Neural crest cell (in vitro differentiated cells): ENCODE results near the gene ABHD13. TPM values are rescaled to one million over a fixed set of nuclear protein-coding genes. Genes with fewer than 3 reads are reported as not detected.

Experiments used
- DNase-seq: peaks from one replicate; pipeline ENCODE4 v3.0.0; 2021; ENCODE audit warnings: low read depth, mixed read lengths, low spot score
- H3K27ac Mint-ChIP-seq: one replicate; pipeline ENCODE4 v1.8.0; 2021; ENCODE audit warnings: mild to moderate bottlenecking, mixed read lengths; ENCODE audit not compliant: unreplicated experiment
- H3K27me3 Mint-ChIP-seq: 2 replicates; pipeline ENCODE4 v1.8.0; 2021; ENCODE audit warnings: low read depth, mild to moderate bottlenecking, mixed read lengths
- H3K36me3 Mint-ChIP-seq: 2 replicates; pipeline ENCODE4 v1.8.0; 2021; ENCODE audit warnings: low read depth, mild to moderate bottlenecking, mixed read lengths
- H3K4me1 Mint-ChIP-seq: 2 replicates; pipeline ENCODE4 v1.8.0; 2021; ENCODE audit warnings: mixed read lengths
- H3K4me3 Mint-ChIP-seq: one replicate; pipeline ENCODE4 v1.8.0; 2021; ENCODE audit warnings: mild to moderate bottlenecking, mixed read lengths
- H3K9me3 Mint-ChIP-seq: 2 replicates; pipeline ENCODE4 v1.8.0; 2021; ENCODE audit warnings: mixed read lengths
- CTCF ChIP-seq: fragments of 200-600 bp; sonication (generic); conservative IDR thresholded peaks from 2 replicates; pipeline ENCODE4 v1.5.0; 2021; ENCODE audit warnings: antibody characterized with exemption, mild to moderate bottlenecking
- total RNA-seq: library from RNA; stranded (reverse); gene quantifications from 2 replicates; pipeline ENCODE4 v1.2.1, GENCODE V29; 2021

ABHD13 gene
- total RNA-seq, 1 donor from 2014 or later: 8.1 TPM

GRCh38 chr13:108268466-108269112 lies 50.4 kb downstream of the ABHD13 start:
- H3K27me3 Mint-ChIP-seq: no peaks in the 10 kb centered on the region
- no peak for DNase-seq
- no peak for TF ChIP-seq CTCF
- no peaks in the 10 kb centered on the region for H3K36me3 Mint-ChIP-seq
- no peaks in the 10 kb centered on the region for H3K4me1 Mint-ChIP-seq
- no peak overlapping the region for H3K27ac Mint-ChIP-seq
- peaks cover 2% of the 10 kb centered on the region for H3K9me3 Mint-ChIP-seq
- H3K4me3 Mint-ChIP-seq: no peak overlapping the region

- Mint-ChIP-seq H3K27ac (no peak within 1 kb of the TSS), H3K36me3 (no peaks in the 10 kb centered on the region), H3K27me3 (no peaks in the 10 kb centered on the region), H3K9me3 (peaks cover 2% of the 10 kb centered on the region), H3K4me3 (no peak within 1 kb of the TSS), H3K4me1 (no peaks in the 10 kb centered on the region)
- no peak for TF ChIP-seq CTCF
- DNase-seq: no peak
These were observed 51.6 kb downstream of the ABHD13 start, which contains the start of gene TNFSF13B for GRCh38 chr13:108269601-108270328. TSS of gene TNFSF13B (plus strand) at chr13:108269718. CDS start at chr13:108269896, 178 bp downstream.

- Mint-ChIP-seq H3K4me3 (no peak overlapping the region), H3K27me3 (no peaks in the 10 kb centered on the region), H3K36me3 (no peaks in the 10 kb centered on the region), H3K27ac (no peak overlapping the region), H3K4me1 (no peaks in the 10 kb centered on the region), H3K9me3 (peaks cover 2% of the 10 kb centered on the region)
- no peak for DNase-seq
- TF ChIP-seq CTCF: no peak
These were observed 52.2 kb downstream of the ABHD13 start for GRCh38 chr13:108270442-108270841.

- H3K9me3 Mint-ChIP-seq: peaks cover 2% of the 10 kb centered on the region
These were observed 54.1 kb downstream of the ABHD13 start for GRCh38 chr13:108272333-108272732.

More at GRCh38 chr13:108272333-108272732, 54.1 kb downstream of the ABHD13 start:
- DNase-seq: no peak
- TF ChIP-seq CTCF: no peak
- H3K27me3 Mint-ChIP-seq: no peaks in the 10 kb centered on the region
- H3K4me1 Mint-ChIP-seq: no peaks in the 10 kb centered on the region
- no peaks in the 10 kb centered on the region for H3K36me3 Mint-ChIP-seq
- no peak overlapping the region for H3K4me3 Mint-ChIP-seq
- H3K27ac Mint-ChIP-seq: no peak overlapping the region
